ENCODE measurements around the gene SKIC3.

Gene SKIC3

DNA sequence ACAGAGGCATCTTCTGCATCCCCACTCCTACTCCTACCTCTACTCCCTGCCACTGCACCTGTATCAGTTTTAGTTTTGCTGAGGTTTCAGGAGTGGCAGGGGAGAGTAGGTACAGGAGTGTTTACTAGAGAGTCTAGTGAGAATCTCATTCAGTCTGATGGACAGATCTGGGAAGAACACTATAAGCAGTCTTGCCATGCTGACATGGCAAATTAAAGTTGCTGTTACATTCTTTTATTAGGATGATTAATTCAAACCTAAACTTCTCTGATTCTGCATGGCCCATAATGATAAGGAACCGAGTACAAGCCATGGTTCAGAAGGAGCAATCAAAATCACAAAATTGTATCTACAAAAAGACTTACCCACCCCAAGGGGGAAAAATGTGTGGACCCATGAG lies 7.5 kb upstream of the SKIC3 start:
- Histone ChIP-seq H2AK5ac (ENCODE audit: low read length, severe bottlenecking) (no peak overlapping the region), H4K91ac (ENCODE audit: low read length) (no peak overlapping the region)

DNA sequence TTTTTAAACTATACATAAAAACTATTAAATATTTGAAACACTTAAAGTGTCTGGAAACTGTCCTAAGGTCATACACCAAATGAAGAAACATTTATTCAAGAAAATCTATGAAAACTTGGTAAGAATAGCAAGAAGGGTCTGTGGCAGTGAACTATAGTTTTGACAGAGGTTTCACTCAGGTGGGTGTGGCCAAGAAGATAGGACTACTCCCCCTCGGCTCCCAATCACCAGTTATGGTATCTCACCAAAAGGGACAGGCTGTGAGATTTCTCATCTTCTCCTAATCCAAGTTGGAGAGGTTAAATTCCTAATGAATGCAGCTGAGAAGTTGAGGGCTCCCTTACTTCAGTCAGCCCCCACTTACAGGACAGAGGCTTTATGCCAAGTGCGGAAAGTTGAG lies 3.1 kb upstream of the SKIC3 start:
- peaks cover 19% of the 10 kb centered on the region for H3K79me1 ChIP-seq (replicated peaks; ENCODE audit: low read length, poor library complexity, severe bottlenecking)
- peaks cover 0 to 3% of the 10 kb centered on the region in 2 experiments for H3K36me3 ChIP-seq (ENCODE audit: control insufficient read depth in 1 of 2, insufficient read depth in 2 of 2, low read depth in 1 of 2, low read length in 2 of 2)
- no peak overlapping the region for H2BK120ac ChIP-seq (ENCODE audit: low read depth, low read length)
- no peak overlapping the region for H3K4ac ChIP-seq (ENCODE audit: low read depth in 1 of 2, low read length in 2 of 2)
- no peak for DNase-seq
- H2AK5ac ChIP-seq (ENCODE audit: low read length, severe bottlenecking), result peak overlapping the region; percentile 50
- H4K91ac ChIP-seq (ENCODE audit: low read length), result no peak overlapping the region
- H3K23ac ChIP-seq (ENCODE audit: low read length in 2 of 2), result no peak overlapping the region
- no peak overlapping the region for H2BK12ac ChIP-seq (ENCODE audit: low read length in 2 of 2)
- peaks cover 8% of the 10 kb centered on the region for H3K4me1 ChIP-seq (ENCODE audit: control insufficient read depth, insufficient read depth, low read depth, low read length)
- H4K8ac ChIP-seq (ENCODE audit: low read length), result no peak overlapping the region
- no peak overlapping the region for H3K4me3 ChIP-seq (ENCODE audit: insufficient read depth in 1 of 2, low read depth in 1 of 2, low read length in 2 of 2)
- WGBS, result 100% methylated on average over 1 of the region's 2 CpGs
- H3K14ac ChIP-seq (ENCODE audit: low read length in 2 of 2), result no peak overlapping the region
- H2BK5ac ChIP-seq (ENCODE audit: low read depth, low read length, poor library complexity, severe bottlenecking), result no peak overlapping the region
- no peaks in the 10 kb centered on the region for H3K9me3 ChIP-seq (ENCODE audit: control insufficient read depth, low read length)
- no peak overlapping the region for H2BK15ac ChIP-seq (ENCODE audit: low read depth, poor library complexity, severe bottlenecking)
- H3K27ac ChIP-seq (ENCODE audit: low read length, poor library complexity, severe bottlenecking), result peak overlapping the region; percentile 70
- no peak overlapping the region for H3K9ac ChIP-seq (ENCODE audit: low read length)
- H3K18ac ChIP-seq (ENCODE audit: low read depth in 1 of 2, low read length in 2 of 2), result no peak overlapping the region
- H2AFZ ChIP-seq (ENCODE audit: low read depth, low read length), result no peak overlapping the region
- H3K4me2 ChIP-seq (ENCODE audit: low read length, poor library complexity, severe bottlenecking), result peak overlapping the region; percentile 13
- no peaks in the 10 kb centered on the region for H3K27me3 ChIP-seq (ENCODE audit: control insufficient read depth in 1 of 2, insufficient read depth in 1 of 2, low read length in 2 of 2)

More for the DNA sequence above, 7.5 kb upstream of the SKIC3 start:
- H3K9ac ChIP-seq (ENCODE audit: low read length), result no peak overlapping the region
- H3K18ac ChIP-seq (ENCODE audit: low read depth in 1 of 2, low read length in 2 of 2), result no peak overlapping the region
- DNase-seq, result no peak
- peaks cover 15% of the 10 kb centered on the region for H3K79me1 ChIP-seq (replicated peaks; ENCODE audit: low read length, poor library complexity, severe bottlenecking)
- H3K27me3 ChIP-seq (ENCODE audit: control insufficient read depth in 1 of 2, insufficient read depth in 1 of 2, low read length in 2 of 2), result no peaks in the 10 kb centered on the region
- no peak overlapping the region for H4K8ac ChIP-seq (ENCODE audit: low read length)
- no peaks in the 10 kb centered on the region for H3K9me3 ChIP-seq (ENCODE audit: control insufficient read depth, low read length)
- H3K23ac ChIP-seq (ENCODE audit: low read length in 2 of 2), result no peak overlapping the region
- no peak overlapping the region for H3K27ac ChIP-seq (ENCODE audit: low read length, poor library complexity, severe bottlenecking)
- H2AFZ ChIP-seq (ENCODE audit: low read depth, low read length), result no peak overlapping the region
- H3K4me2 ChIP-seq (ENCODE audit: low read length, poor library complexity, severe bottlenecking), result no peak overlapping the region
- peaks cover 1% of the 10 kb centered on the region for H3K4me1 ChIP-seq (ENCODE audit: control insufficient read depth, insufficient read depth, low read depth, low read length)
- H3K4me3 ChIP-seq (ENCODE audit: insufficient read depth in 1 of 2, low read depth in 1 of 2, low read length in 2 of 2), result no peak overlapping the region
- H2BK120ac ChIP-seq (ENCODE audit: low read depth, low read length), result no peak overlapping the region
- H3K14ac ChIP-seq (ENCODE audit: low read length in 2 of 2), result no peak overlapping the region
- no peak overlapping the region for H2BK5ac ChIP-seq (ENCODE audit: low read depth, low read length, poor library complexity, severe bottlenecking)
- no peak overlapping the region for H2BK15ac ChIP-seq (ENCODE audit: low read depth, poor library complexity, severe bottlenecking)
- no peak overlapping the region for H3K4ac ChIP-seq (ENCODE audit: low read depth in 1 of 2, low read length in 2 of 2)
- H3K36me3 ChIP-seq (ENCODE audit: control insufficient read depth in 1 of 2, insufficient read depth in 2 of 2, low read depth in 1 of 2, low read length in 2 of 2), result peaks cover 0 to 13% of the 10 kb centered on the region in 2 experiments
- H2BK12ac ChIP-seq (ENCODE audit: low read length in 2 of 2), result no peak overlapping the region
- 100% methylated on average over 1 of the region's 1 CpG for WGBS

DNA sequence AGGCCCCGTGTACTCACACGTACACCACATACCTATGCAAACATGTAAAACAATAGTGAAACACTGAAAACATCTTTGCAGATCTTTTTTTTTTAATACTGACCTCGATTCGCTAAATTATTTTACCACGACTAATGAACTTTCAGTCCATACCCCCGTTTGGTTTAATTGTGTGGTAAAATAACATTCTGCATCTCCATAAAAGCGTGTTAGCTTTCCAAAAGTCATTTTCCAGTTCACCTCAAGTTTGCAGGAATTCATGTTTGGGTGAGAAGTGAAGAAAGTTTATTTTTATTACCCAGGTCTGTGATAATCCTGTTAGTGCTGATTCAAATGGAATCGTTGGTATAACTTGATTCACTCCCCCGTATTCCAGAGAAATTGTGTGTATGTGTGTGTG lies 776 bp upstream of the SKIC3 start:
- 2% methylated on average over 7 of the region's 9 CpGs for WGBS
- no peak for DNase-seq

DNA sequence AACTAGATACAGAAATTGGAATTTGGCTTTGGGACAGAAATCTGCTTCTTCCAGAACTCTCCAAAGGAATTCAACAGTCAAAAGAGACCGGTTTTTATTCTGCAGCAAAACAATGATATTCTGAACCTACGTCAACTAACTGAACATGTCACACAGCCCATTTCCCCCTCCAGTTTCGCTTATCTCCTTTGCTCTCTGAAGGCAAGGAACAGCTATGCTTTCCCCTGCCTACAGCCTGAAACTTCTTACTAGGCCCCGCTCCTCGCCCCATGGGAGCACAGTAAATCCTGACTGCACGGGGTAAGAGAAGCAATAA lies 488 bp downstream of the SKIC3 start:
- no peak for DNase-seq
- no peak overlapping the region for H2BK5ac ChIP-seq (ENCODE audit: low read depth, low read length, poor library complexity, severe bottlenecking)
- no peak overlapping the region for H2AK5ac ChIP-seq (ENCODE audit: low read length, severe bottlenecking)
- H3K18ac ChIP-seq (ENCODE audit: low read depth in 1 of 2, low read length in 2 of 2), result peak overlapping the region; percentile 72 to 93
- no peak overlapping the region for H2BK15ac ChIP-seq (ENCODE audit: low read depth, poor library complexity, severe bottlenecking)
- H3K4me2 ChIP-seq (ENCODE audit: low read length, poor library complexity, severe bottlenecking), result peak overlapping the region; percentile 87
- peak overlapping the region; percentile 90 for H3K9ac ChIP-seq (ENCODE audit: low read length)
- H4K8ac ChIP-seq (ENCODE audit: low read length), result peak overlapping the region; percentile 91
- peak overlapping the region; percentile 87 to 96 for H3K4ac ChIP-seq (ENCODE audit: low read depth in 1 of 2, low read length in 2 of 2)
- peaks cover 8% of the 10 kb centered on the region for H3K4me1 ChIP-seq (ENCODE audit: control insufficient read depth, insufficient read depth, low read depth, low read length)
- no peak overlapping the region for H2BK120ac ChIP-seq (ENCODE audit: low read depth, low read length)
- H4K91ac ChIP-seq (ENCODE audit: low read length), result peak overlapping the region; percentile 27
- H2BK12ac ChIP-seq (ENCODE audit: low read length in 2 of 2), result peak overlapping the region in 1 of 2 experiments; percentile 47
- under 1% methylated on average over 5 of the region's 6 CpGs for WGBS
- H3K27ac ChIP-seq (ENCODE audit: low read length, poor library complexity, severe bottlenecking), result peak overlapping the region; percentile 95
- peaks cover 14% of the 10 kb centered on the region for H3K79me1 ChIP-seq (replicated peaks; ENCODE audit: low read length, poor library complexity, severe bottlenecking)
- H3K23ac ChIP-seq (ENCODE audit: low read length in 2 of 2), result peak overlapping the region in 1 of 2 experiments; percentile 98
- no peaks in the 10 kb centered on the region for H3K9me3 ChIP-seq (ENCODE audit: control insufficient read depth, low read length)
- peaks cover 0 to 27% of the 10 kb centered on the region in 2 experiments for H3K36me3 ChIP-seq (ENCODE audit: control insufficient read depth in 1 of 2, insufficient read depth in 2 of 2, low read depth in 1 of 2, low read length in 2 of 2)
- H3K4me3 ChIP-seq (ENCODE audit: insufficient read depth in 1 of 2, low read depth in 1 of 2, low read length in 2 of 2), result peak overlapping the region; percentile 71 to 87
- H3K27me3 ChIP-seq (ENCODE audit: control insufficient read depth in 1 of 2, insufficient read depth in 1 of 2, low read length in 2 of 2), result no peaks in the 10 kb centered on the region
- H2AFZ ChIP-seq (ENCODE audit: low read depth, low read length), result peak overlapping the region; percentile 62
- no peak overlapping the region for H3K14ac ChIP-seq (ENCODE audit: low read length in 2 of 2)

More for the DNA sequence above, 776 bp upstream of the SKIC3 start:
- peak overlapping the region; percentile 85 for H3K27ac ChIP-seq (ENCODE audit: low read length, poor library complexity, severe bottlenecking)
- H4K91ac ChIP-seq (ENCODE audit: low read length), result no peak overlapping the region
- H3K4ac ChIP-seq (ENCODE audit: low read depth in 1 of 2, low read length in 2 of 2), result no peak overlapping the region
- peak overlapping the region; percentile 90 for H3K9ac ChIP-seq (ENCODE audit: low read length)
- peaks cover 14% of the 10 kb centered on the region for H3K79me1 ChIP-seq (replicated peaks; ENCODE audit: low read length, poor library complexity, severe bottlenecking)
- H3K4me3 ChIP-seq (ENCODE audit: insufficient read depth in 1 of 2, low read depth in 1 of 2, low read length in 2 of 2), result peak overlapping the region; percentile 87 to 92
- peak overlapping the region; percentile 73 for H3K4me2 ChIP-seq (ENCODE audit: low read length, poor library complexity, severe bottlenecking)
- H3K23ac ChIP-seq (ENCODE audit: low read length in 2 of 2), result no peak overlapping the region
- H3K36me3 ChIP-seq (ENCODE audit: control insufficient read depth in 1 of 2, insufficient read depth in 2 of 2, low read depth in 1 of 2, low read length in 2 of 2), result peaks cover 0 to 15% of the 10 kb centered on the region in 2 experiments
- no peak overlapping the region for H3K18ac ChIP-seq (ENCODE audit: low read depth in 1 of 2, low read length in 2 of 2)
- no peak overlapping the region for H2AFZ ChIP-seq (ENCODE audit: low read depth, low read length)
- H3K9me3 ChIP-seq (ENCODE audit: control insufficient read depth, low read length), result no peaks in the 10 kb centered on the region
- no peaks in the 10 kb centered on the region for H3K27me3 ChIP-seq (ENCODE audit: control insufficient read depth in 1 of 2, insufficient read depth in 1 of 2, low read length in 2 of 2)
- H2BK12ac ChIP-seq (ENCODE audit: low read length in 2 of 2), result no peak overlapping the region
- H4K8ac ChIP-seq (ENCODE audit: low read length), result no peak overlapping the region
- no peak overlapping the region for H2BK120ac ChIP-seq (ENCODE audit: low read depth, low read length)
- no peak overlapping the region for H2AK5ac ChIP-seq (ENCODE audit: low read length, severe bottlenecking)
- no peak overlapping the region for H2BK5ac ChIP-seq (ENCODE audit: low read depth, low read length, poor library complexity, severe bottlenecking)
- H2BK15ac ChIP-seq (ENCODE audit: low read depth, poor library complexity, severe bottlenecking), result no peak overlapping the region
- H3K4me1 ChIP-seq (ENCODE audit: control insufficient read depth, insufficient read depth, low read depth, low read length), result peaks cover 8% of the 10 kb centered on the region
- H3K14ac ChIP-seq (ENCODE audit: low read length in 2 of 2), result no peak overlapping the region
